Stimulated activated CD4-positive, alpha-beta T cell treated with anti-CD3 and anti-CD28 coated beads, TNF-alpha, amount 100 ng/mL, for 48 hours (primary cell): Measurements from ENCODE around the gene CAPZB.

Experiments used
- DNase-seq, 3 donors: peaks; one replicate each; pipeline ENCODE4 v3.0.0-alpha.2; 2020; ENCODE audit warnings: low read depth in 3 of 3

CAPZB gene

GRCh38 chr1:19385221-19385620 is 100.1 kb downstream of the CAPZB start:
- no peak for DNase-seq

- no peak for DNase-seq
Measured at GRCh38 chr1:19384772-19385187, 100.6 kb downstream of the CAPZB start.

- no peak for DNase-seq
Measured at GRCh38 chr1:19384113-19384512, 101.2 kb downstream of the CAPZB start.

GRCh38 chr1:19382222-19382621 is 103.1 kb downstream of the CAPZB start:
- no peak for DNase-seq

- DNase-seq, result no peak
Measured at GRCh38 chr1:19381261-19381660, 104.1 kb downstream of the CAPZB start.

GRCh38 chr1:19377812-19378718 is 107.3 kb downstream of the CAPZB start:
- peak in 1 of 3 donors; percentile 20 for DNase-seq

- DNase-seq, result no peak
Measured at GRCh38 chr1:19376428-19377372, 108.6 kb downstream of the CAPZB start.

GRCh38 chr1:19375631-19376400 is 109.5 kb downstream of the CAPZB start:
- no peak for DNase-seq

GRCh38 chr1:19374926-19375325 is 110.4 kb downstream of the CAPZB start:
- no peak for DNase-seq

- DNase-seq, result no peak
Measured at GRCh38 chr1:19374083-19374801, 111.1 kb downstream of the CAPZB start.

GRCh38 chr1:19373211-19374082 is 111.9 kb downstream of the CAPZB start:
- DNase-seq, result no peak

- no peak for DNase-seq
Measured at GRCh38 chr1:19372602-19373001, 112.7 kb downstream of the CAPZB start.

GRCh38 chr1:19372136-19372514 is 113.2 kb downstream of the CAPZB start:
- DNase-seq, result no peak

GRCh38 chr1:19371226-19372135 is 113.9 kb downstream of the CAPZB start:
- DNase-seq, result no peak

GRCh38 chr1:19370453-19371170 is 114.7 kb downstream of the CAPZB start:
- no peak for DNase-seq

- DNase-seq, result no peak
Measured at GRCh38 chr1:19369396-19370090, 115.8 kb downstream of the CAPZB start.

- no peak for DNase-seq
Measured at GRCh38 chr1:19368964-19369363, 116.4 kb downstream of the CAPZB start.

GRCh38 chr1:19368050-19368449 is 117.3 kb downstream of the CAPZB start:
- DNase-seq, result no peak
